HepG2 (cell line): Measurements from ENCODE around the gene GBP7. TPM values are rescaled to one million over a fixed set of nuclear protein-coding genes. Genes with fewer than 3 reads are reported as not detected.

Experiments used
- ATAC-seq: fragments of 200-7000 bp; cut with Tn5 transposase; 3 replicates; pipeline ENCODE4 v1.9.1; 2020; ENCODE audit warnings: mild to moderate bottlenecking, moderate library complexity
- BruUV-seq: library from RNA; stranded (reverse); fragments of 400-500 nt; replicated peaks from 2 replicates; lab custom pipeline; 2021; lab: Mats Ljungman, UMichigan
- CTCF ChIA-PET: fragments of 300-600 bp; formaldehyde crosslinking; extraction: SDS; loops from one replicate; lab custom pipeline; 2021; ENCODE audit warnings: low total read pairs, inconsistent platforms, low intra/inter-chr PET ratio; lab: Yijun Ruan, JAX
- POLR2A ChIA-PET: fragments of 350-600 bp; sonication (Branson Sonifier 250); formaldehyde crosslinking; loops from one replicate; lab custom pipeline; 2020; ENCODE audit warnings: antibody characterized with exemption, inconsistent platforms; lab: Yijun Ruan, JAX
- DNase-seq: peaks from one replicate; pipeline ENCODE4 v3.0.0-alpha.2; 2015; ENCODE audit warnings: low spot score
- FAIRE-seq: peaks from 3 replicates; lab custom pipeline; 2011; peaks lifted over from hg19 to GRCh38; lab: Jason Lieb, UNC
- H2AFZ ChIP-seq: one replicate; pipeline ENCODE4 v1.6.1; 2011; ENCODE audit warnings: low read length, inconsistent platforms
- H3K27ac ChIP-seq: fragments of 300-600 bp; 3 replicates; pipeline ENCODE4 v1.8.0; 2011; ENCODE audit warnings: mixed run types, mild to moderate bottlenecking, mixed read lengths, low read length, inconsistent platforms; ENCODE audit not compliant: insufficient read depth; ENCODE audit errors: extremely low read length
- H3K27me3 ChIP-seq, 2 experiments: fragments of 200-600 bp in 1 of 2; 2 replicates in 1 of 2; 3 replicates in 1 of 2; pipeline versions ENCODE4 v1.6.0 to v1.8.0; 2011; ENCODE audit warnings: low read length in 2 of 2, mild to moderate bottlenecking in 2 of 2, moderate library complexity in 2 of 2, inconsistent platforms in 1 of 2; ENCODE audit not compliant: insufficient read depth in 2 of 2, control insufficient read depth in 1 of 2
- H3K36me3 ChIP-seq, 2 experiments: fragments of 200-600 bp in 1 of 2; replicated peaks in 1 of 2; 2 replicates in 1 of 2; 3 replicates in 1 of 2; pipeline versions ENCODE4 v1.5.1 to v1.8.0; 2011; ENCODE audit warnings: low read length in 2 of 2, inconsistent platforms in 1 of 2; ENCODE audit not compliant: insufficient read depth in 2 of 2, control insufficient read depth in 1 of 2
- H3K4me1 ChIP-seq: 2 replicates; pipeline ENCODE4 v1.5.1; 2012; ENCODE audit warnings: low read length, inconsistent platforms; ENCODE audit not compliant: insufficient read depth
- H3K4me2 ChIP-seq: 2 replicates; pipeline ENCODE4 v1.6.0; 2011; ENCODE audit warnings: low read depth, low read length, inconsistent platforms
- H3K4me3 ChIP-seq, 3 experiments: fragments of 200-600 bp in 1 of 3; sonication (generic), shearing (Covaris generic) in 1 of 3; replicated peaks in 1 of 3; 2 replicates each; pipeline ENCODE4 v1.5.1; 2011 to 2016; ENCODE audit warnings: low read length in 3 of 3, inconsistent platforms in 2 of 3, low read depth in 2 of 3, mild to moderate bottlenecking in 2 of 3, control low read depth in 1 of 3, mixed read lengths in 1 of 3; ENCODE audit not compliant: insufficient read depth in 1 of 3
- H3K79me2 ChIP-seq: one replicate; pipeline ENCODE4 v1.6.1; 2011; ENCODE audit warnings: low read length, inconsistent platforms; ENCODE audit not compliant: insufficient read depth
- H3K9ac ChIP-seq: 2 replicates; pipeline ENCODE4 v1.6.0; 2011; ENCODE audit warnings: mild to moderate bottlenecking, low read depth, low read length, inconsistent platforms; ENCODE audit not compliant: insufficient read depth
- H3K9me3 ChIP-seq: 2 replicates; pipeline ENCODE4 v1.5.1; 2012; ENCODE audit warnings: mild to moderate bottlenecking, low read length
- H4K20me1 ChIP-seq: 2 replicates; pipeline ENCODE4 v1.6.0; 2011; ENCODE audit warnings: inconsistent platforms, mild to moderate bottlenecking, low read length, moderate library complexity; ENCODE audit not compliant: insufficient read depth
- ZFYVE20 ChIP-seq: sonication (generic); formaldehyde crosslinking; IDR thresholded peaks from 2 replicates; pipeline ENCODE4 v1.8.0; 2023; ENCODE audit warnings: low read depth, mild to moderate bottlenecking, moderate library complexity, missing genetic modification reagents, borderline replicate concordance
- WGBS: methylation state at CpG from one replicate; pipeline ENCODE4 v1.1.6; 2017; ENCODE audit warnings: low lambda C conversion rate; 5-methylcytosine and 5-hydroxymethylcytosine counted together
- in situ Hi-C: cut with HindIII; loops from 2 replicates; pipeline ENCODE4 v1.10.0; 2017; ENCODE audit warnings: low pct_unique_long_range_greater_than_20kb; ENCODE audit not compliant: extremely low pct_ligation_motif_present
- intact Hi-C: fragments of 100-400 bp; cut with micrococcal nuclease; formaldehyde crosslinking; loops from one replicate; pipeline ENCODE4 v1.10.0; 2022; ENCODE audit not compliant: unreplicated experiment
- polyA plus RNA-seq, 8 experiments: library from polyadenylated mRNA; depleted of rRNA in 3 of 8; stranded (reverse) in 7 of 8; unstranded in 1 of 8; fragments of >200 nt; fragmentation: Illumina TruSeq in 4 of 8; extraction: Trizol in 4 of 8; gene quantifications; 2 replicates each; pipeline versions ENCODE4 v1.2.1 to v1.2.3, GENCODE V29; 2011 to 2016; ENCODE audit warnings: low read depth in 4 of 8, missing spikeins in 1 of 8, mixed read lengths in 1 of 8; ENCODE audit not compliant: insufficient read depth in 1 of 8
- total RNA-seq, 5 experiments: library from RNA; depleted of rRNA; stranded (reverse); fragments of >200 nt; fragmentation: Illumina TruSeq; extraction: Trizol; gene quantifications; 2 replicates each; pipeline ENCODE4 v1.2.3, GENCODE V29; 2016; ENCODE audit warnings: low read depth in 1 of 5
- TF ChIP-seq, protein P1 (sequence below): sonication (generic); formaldehyde crosslinking; IDR thresholded peaks from 2 replicates; pipeline ENCODE4 v1.5.0; 2020; ENCODE audit warnings: mild to moderate bottlenecking, missing genetic modification reagents
- TF ChIP-seq, protein P2 (sequence below): IDR thresholded peaks from 2 replicates; pipeline ENCODE4 v1.6.1; 2016; ENCODE audit warnings: mild to moderate bottlenecking
- TF ChIP-seq, protein P3 (sequence below): sonication (generic); formaldehyde crosslinking; IDR thresholded peaks from 2 replicates; pipeline ENCODE4 v1.5.1; 2020; ENCODE audit warnings: missing genetic modification reagents, mild to moderate bottlenecking, borderline replicate concordance

Gene GBP7
- total and polyA plus RNA-seq, 2 of the 13 experiments (the other 11 are each of a cell fraction or from before 2014, with no cell fraction given), result not detected

DNA sequence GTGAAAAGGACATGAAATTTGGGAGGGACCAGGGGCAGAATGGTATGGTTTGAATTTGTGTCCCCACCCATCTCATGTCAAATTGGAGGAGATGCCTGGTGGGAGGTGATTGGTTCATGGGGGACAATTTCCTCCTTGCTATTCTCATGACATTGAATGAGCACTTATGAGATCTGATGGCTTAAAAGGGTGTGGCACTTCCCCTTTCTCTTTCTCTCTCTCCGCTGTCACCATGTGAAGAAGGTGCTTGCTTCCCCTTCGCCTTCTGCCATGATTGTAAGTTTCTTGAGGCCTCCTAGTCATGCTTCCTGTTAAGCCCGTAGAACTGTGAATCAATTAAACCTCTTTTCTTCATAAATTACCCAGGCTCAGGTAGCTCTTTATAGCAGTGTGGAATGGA lies 30.6 kb upstream of the GBP7 start:
- Histone ChIP-seq H3K9ac (no peak overlapping the region), H3K36me3 (no peaks in the 10 kb centered on the region), H3K9me3 (peaks cover 33% of the 10 kb centered on the region), H3K4me2 (no peak overlapping the region), H3K4me1 (no peaks in the 10 kb centered on the region), H2AFZ (no peak overlapping the region), H3K79me2 (no peaks in the 10 kb centered on the region), H3K27ac (no peak overlapping the region), H3K4me3 (no peak overlapping the region), H4K20me1 (no peaks in the 10 kb centered on the region), H3K27me3 (no peaks in the 10 kb centered on the region; a peak in 1 of 5 replicates)
- no peak for FAIRE-seq
- POLR2A ChIA-PET, result no interaction called here
- no TSS peak for BruUV-seq
- in situ Hi-C loops, result no loop called here
- 6% methylated on average over 3 of the region's 3 CpGs for WGBS
- intact Hi-C loops, result no loop called here
- no peak for ATAC-seq
- CTCF ChIA-PET, result no interaction called here
- TF ChIP-seq, protein P1, sequence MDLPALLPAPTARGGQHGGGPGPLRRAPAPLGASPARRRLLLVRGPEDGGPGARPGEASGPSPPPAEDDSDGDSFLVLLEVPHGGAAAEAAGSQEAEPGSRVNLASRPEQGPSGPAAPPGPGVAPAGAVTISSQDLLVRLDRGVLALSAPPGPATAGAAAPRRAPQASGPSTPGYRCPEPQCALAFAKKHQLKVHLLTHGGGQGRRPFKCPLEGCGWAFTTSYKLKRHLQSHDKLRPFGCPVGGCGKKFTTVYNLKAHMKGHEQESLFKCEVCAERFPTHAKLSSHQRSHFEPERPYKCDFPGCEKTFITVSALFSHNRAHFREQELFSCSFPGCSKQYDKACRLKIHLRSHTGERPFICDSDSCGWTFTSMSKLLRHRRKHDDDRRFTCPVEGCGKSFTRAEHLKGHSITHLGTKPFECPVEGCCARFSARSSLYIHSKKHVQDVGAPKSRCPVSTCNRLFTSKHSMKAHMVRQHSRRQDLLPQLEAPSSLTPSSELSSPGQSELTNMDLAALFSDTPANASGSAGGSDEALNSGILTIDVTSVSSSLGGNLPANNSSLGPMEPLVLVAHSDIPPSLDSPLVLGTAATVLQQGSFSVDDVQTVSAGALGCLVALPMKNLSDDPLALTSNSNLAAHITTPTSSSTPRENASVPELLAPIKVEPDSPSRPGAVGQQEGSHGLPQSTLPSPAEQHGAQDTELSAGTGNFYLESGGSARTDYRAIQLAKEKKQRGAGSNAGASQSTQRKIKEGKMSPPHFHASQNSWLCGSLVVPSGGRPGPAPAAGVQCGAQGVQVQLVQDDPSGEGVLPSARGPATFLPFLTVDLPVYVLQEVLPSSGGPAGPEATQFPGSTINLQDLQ (CRISPR knock-in tag), result no peak
- TF ChIP-seq ZFYVE20, result no peak
- TF ChIP-seq, protein P2, sequence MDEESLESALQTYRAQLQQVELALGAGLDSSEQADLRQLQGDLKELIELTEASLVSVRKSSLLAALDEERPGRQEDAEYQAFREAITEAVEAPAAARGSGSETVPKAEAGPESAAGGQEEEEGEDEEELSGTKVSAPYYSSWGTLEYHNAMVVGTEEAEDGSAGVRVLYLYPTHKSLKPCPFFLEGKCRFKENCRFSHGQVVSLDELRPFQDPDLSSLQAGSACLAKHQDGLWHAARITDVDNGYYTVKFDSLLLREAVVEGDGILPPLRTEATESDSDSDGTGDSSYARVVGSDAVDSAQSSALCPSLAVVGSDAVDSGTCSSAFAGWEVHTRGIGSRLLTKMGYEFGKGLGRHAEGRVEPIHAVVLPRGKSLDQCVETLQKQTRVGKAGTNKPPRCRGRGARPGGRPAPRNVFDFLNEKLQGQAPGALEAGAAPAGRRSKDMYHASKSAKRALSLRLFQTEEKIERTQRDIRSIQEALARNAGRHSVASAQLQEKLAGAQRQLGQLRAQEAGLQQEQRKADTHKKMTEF (CRISPR knock-in tag), result no peak
- TF ChIP-seq, protein P3, sequence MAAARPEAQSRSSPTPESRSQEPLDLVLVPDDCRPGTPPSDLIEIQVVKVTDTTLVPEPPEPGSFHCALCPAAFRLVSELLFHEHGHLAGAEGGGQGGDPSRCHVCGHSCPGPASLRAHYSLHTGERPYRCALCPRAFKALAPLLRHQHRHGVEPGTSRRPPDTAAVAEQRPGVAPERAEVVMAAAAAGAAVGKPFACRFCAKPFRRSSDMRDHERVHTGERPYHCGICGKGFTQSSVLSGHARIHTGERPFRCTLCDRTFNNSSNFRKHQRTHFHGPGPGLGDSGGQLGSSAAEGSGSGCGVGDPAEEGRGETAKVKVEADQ (CRISPR knock-in tag), result no peak
- DNase-seq, result no peak
